ACHN (cell line): ENCODE measurements around the gene ACVR2A.

ENCODE experiments used
- DNase-seq: peaks from one replicate; pipeline ENCODE4 v3.0.0-alpha.2; 2015
- in situ Hi-C: cut with HindIII; loops from 2 replicates; pipeline ENCODE4 v1.10.0; 2017; ENCODE audit warnings: low sequenced_read_pairs, low pct_ligation_motif_present, low pct_unique_long_range_greater_than_20kb

Gene ACVR2A

GRCh38 chr2:147913701-147914480 lies 69.1 kb downstream of the ACVR2A start:
- DNase-seq: no peak
- in situ Hi-C loops: no loop called here

- no peak for DNase-seq
- in situ Hi-C loops: no loop called here
Measured at GRCh38 chr2:147916067-147916466, 71.2 kb downstream of the ACVR2A start.

- DNase-seq: no peak
- in situ Hi-C loops: no loop called here
Measured at GRCh38 chr2:147916723-147917122, 71.9 kb downstream of the ACVR2A start.

GRCh38 chr2:147917161-147917560 lies 72.3 kb downstream of the ACVR2A start:
- no peak for DNase-seq
- in situ Hi-C loops: no loop called here

GRCh38 chr2:147923846-147924245 lies 79.0 kb downstream of the ACVR2A start:
- in situ Hi-C loops: no loop called here
- DNase-seq: no peak

GRCh38 chr2:147924647-147925046 lies 79.8 kb downstream of the ACVR2A start:
- in situ Hi-C loops: no loop called here
- DNase-seq: no peak

GRCh38 chr2:147925886-147926285 lies 81.1 kb downstream of the ACVR2A start:
- DNase-seq: no peak
- in situ Hi-C loops: no loop called here

GRCh38 chr2:147927053-147927588 lies 82.3 kb downstream of the ACVR2A start:
- in situ Hi-C loops: no loop called here
- no peak for DNase-seq

GRCh38 chr2:147933931-147934330 lies 89.1 kb downstream of the ACVR2A start:
- in situ Hi-C loops: no loop called here
- no peak for DNase-seq

- DNase-seq: no peak
- in situ Hi-C loops: no loop called here
Measured at GRCh38 chr2:147934881-147935620, 90.2 kb downstream of the ACVR2A start.

GRCh38 chr2:147937744-147938349 lies 93.0 kb downstream of the ACVR2A start:
- in situ Hi-C loops: no loop called here
- peak; percentile 51 for DNase-seq

GRCh38 chr2:147939313-147939712 lies 94.5 kb downstream of the ACVR2A start:
- in situ Hi-C loops: no loop called here
- DNase-seq: no peak

GRCh38 chr2:147945660-147946059 lies 100.8 kb downstream of the ACVR2A start:
- in situ Hi-C loops: no loop called here
- DNase-seq: peak; percentile 10

- in situ Hi-C loops: no loop called here
- DNase-seq: no peak
Measured at GRCh38 chr2:147952118-147952517, 107.3 kb downstream of the ACVR2A start.

- in situ Hi-C loops: no loop called here
- no peak for DNase-seq
Measured at GRCh38 chr2:147968571-147968970, 123.7 kb downstream of the ACVR2A start.

GRCh38 chr2:147976102-147976501 lies 131.3 kb downstream of the ACVR2A start:
- DNase-seq: no peak
- in situ Hi-C loops: no loop called here

- DNase-seq: no peak
- in situ Hi-C loops: no loop called here
Measured at GRCh38 chr2:147977679-147978078, 132.8 kb downstream of the ACVR2A start.
